GM18520 (cell line): ENCODE measurements around the gene CD79B.
"Not testable (repeated sequence)": the region's sequence is repeated elsewhere in the genome, so short reads cannot be mapped to it uniquely, and the experiment has no call there.

Source experiments
- ATAC-seq: cut with Tn5 transposase; IDR thresholded peaks from one replicate; pipeline ENCODE4 v1.9.1; 2021; ENCODE audit not compliant: unreplicated experiment

Gene CD79B

DNA sequence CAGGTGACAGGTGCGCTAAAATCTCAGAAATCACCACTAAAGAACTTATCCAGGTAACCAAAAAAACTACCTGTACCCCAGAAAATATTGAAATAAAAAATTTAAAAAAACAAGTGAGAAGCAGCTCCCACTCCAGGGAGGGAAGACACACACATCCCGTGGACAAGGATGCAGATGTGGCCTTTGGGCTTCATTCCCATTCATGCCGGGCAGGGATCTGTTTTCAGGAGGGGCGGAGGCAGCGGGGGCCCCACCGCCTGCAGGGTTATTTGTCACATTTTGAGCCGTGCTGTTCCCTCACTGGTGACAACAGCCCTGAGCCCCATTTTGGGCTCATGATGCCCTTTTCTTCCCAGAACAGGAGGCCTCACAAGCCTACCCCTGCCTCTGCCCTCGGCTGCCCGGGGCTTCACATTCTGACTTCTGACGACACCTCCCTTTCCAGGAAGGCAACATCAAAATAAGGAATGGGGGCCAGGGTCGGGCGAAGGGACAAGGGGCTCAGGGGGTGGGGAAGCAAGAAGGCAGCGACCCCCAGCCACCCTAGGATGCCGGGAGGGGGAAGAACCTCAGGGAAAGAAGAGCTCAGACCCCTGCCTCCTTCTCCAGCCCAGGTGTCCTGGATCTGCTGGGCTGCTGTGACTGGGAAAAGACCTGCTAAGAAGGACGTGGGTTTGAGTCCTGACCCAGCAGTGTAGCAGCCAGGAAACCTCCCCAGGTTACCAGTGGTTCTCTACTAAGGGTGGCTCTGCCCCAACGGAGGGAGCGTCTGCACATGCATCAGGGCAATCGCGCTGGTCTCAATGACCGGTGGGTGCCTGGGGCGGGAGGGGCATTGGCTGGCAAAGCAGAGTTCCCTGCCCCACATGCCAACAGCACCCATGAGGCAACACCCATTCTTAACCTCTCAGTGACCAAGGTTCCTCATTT is 2.3 kb upstream of the CD79B start:
- no peak for ATAC-seq

DNA sequence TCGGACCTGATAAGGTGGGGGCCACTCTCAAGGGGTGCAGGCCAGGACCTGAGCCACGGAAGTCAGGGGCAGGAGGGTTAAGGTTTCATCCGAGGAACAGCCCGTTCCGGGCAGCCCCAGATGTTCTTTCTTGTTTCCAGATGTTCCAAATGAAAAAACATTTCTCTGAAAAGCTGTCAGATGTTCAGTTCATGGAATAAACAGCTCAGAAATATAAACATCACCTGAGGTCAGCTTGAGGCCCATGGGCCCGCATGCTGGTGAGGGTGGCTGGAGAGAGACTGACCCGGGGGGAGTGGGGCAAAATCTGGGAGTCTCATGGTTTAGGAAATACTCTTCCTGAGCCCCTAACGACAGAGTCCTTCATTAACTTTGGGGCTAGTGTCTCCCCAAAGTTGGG is 1.5 kb upstream of the CD79B start:
- no peak for ATAC-seq

- ATAC-seq = no peak
These were observed 590 bp upstream of the CD79B start for GRCh38 chr17:63932721-63933120.

DNA sequence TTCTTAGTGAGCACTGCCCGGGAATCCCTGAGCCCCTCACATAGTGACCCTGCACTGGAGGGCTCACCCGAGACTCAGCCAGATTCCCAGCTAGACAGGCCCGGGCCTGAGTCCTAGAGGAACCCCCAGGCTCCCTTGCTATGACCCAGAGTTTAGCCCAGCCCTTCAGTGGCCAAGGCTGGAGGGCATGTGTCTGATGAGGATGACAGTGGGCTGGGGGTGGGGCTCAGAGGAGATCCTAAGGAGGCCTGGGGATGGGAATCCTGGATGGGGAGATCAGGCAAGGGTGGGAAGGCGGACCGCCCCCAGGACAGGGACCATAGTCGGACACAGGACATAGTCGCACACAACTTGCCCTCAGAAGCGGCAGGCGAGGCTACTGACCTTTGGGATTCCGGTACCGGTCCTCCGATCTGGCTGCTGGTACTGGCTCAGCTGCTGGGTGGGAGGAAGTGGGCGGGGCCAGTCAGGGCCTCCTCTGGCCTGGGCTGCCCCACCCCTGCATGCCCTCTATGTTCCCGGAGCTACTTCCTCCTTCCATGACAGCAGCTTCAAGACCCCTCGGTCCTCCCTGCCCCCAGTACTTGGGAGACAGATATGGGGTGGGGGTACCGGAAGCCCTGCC is 1.1 kb downstream of the CD79B start:
- peak; percentile 35 for ATAC-seq

DNA sequence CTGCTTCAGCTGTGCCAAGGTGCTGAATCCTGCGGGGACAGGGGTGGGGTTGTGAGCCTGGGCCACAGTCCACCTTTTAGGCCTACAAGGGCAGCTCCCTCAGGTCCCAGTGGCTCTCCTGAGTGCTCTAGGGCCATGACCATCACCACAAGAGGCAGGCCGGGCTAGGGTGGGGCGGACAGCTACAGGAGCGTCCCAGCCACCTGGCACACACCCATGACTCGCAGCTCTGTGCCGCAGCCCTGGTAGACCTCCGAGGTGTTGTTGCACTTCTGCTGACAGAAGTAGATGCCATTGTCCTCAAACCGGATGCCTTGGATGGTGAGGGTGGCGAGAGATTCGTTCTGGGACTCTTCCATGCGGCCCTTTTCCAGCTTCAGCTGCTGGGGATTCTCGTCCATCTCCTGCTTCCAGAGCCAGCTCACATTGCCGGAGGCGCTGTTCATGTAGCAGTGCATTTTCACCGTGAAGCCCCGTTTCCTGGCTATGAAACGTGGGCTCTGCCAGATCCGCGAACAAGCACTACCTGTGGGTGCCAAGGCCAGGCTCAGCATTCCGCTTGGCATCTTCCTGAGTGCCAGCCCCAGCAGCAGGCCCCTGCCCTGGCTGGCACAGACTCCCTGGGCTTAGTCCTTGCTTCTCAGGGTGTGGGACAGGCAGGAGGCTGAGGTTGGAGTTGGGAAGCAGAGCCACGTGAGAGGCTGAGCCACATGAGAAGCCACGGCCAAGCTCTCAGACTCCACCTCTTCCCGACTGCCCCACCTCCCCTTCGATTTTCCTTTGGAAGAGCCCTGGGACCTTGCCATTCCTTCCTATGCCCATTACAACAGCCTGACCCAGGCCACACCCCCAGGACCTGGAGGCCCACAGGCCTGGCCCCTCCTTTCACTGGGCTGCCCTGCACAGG is 2.0 kb downstream of the CD79B start:
- no peak for ATAC-seq

- ATAC-seq = no peak
These were observed 3.0 kb downstream of the CD79B start for GRCh38 chr17:63928966-63929695.

DNA sequence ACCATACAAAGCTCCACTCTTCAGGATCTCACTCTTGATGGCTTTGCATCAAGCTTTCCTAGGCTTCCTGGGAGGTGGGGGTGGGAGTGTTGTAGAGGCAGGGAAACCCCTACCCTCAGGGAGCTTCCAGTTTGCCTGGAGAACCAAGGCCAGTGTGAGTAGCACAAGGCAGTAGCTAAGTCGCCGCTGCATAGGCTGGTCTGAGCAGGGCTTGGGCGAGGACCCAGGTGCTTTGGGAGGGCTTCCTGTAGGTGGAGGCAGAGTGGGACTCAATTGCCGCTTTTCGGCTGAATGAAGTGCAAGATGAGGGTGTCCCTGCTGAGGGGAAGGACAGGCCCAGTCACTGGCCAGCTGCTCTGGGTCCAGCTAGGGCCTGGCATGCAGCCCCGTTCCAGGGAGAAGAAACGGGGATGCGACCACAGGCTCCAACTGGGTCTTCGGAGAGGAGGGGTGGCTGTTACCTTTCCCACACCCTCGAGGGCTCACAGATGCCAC is 3.9 kb downstream of the CD79B start:
- ATAC-seq = no peak

GRCh38 chr17:63927464-63928171 is 4.5 kb downstream of the CD79B start:
- no peak for ATAC-seq

- ATAC-seq = no peak
These were observed 6.0 kb downstream of the CD79B start for GRCh38 chr17:63926164-63926563.

DNA sequence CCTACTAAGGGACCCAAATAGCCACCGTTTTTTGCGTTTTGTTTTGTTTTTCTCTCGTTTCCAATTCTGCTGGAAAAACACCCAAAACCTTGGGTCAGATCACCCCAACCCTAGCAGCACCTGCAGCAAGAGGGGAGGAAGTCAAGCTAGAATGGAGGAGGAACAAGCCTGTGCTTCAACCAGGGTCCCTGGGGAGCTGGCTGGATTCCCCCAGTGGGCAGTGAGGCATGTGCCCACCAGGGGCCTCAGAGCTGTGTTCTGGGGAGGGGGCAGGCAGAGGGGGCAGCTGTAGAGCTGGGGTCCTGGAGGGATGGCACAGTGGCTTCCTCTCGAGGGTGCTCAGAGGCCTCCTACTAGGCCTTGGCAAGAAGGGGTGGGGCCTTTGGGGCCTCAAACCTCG is 6.5 kb downstream of the CD79B start:
- ATAC-seq = no peak

DNA sequence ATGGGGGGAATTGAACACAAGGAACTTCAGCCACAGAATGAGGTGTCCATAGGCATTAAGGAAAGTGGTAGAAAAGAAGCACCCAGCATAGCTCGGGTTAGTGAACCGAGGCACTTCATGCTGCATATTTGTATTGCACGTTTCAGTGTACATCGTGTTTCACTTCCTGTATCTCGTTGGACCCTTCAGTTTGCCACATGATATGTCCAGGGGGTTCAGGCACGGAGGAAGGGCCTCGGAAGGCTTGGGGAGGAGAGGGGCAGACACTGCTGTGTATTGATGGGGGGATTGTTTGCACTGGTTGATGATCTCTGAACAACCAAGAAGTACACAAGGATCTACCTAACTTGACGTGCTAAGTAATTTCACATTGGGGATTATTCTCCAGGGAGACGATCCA is 9.7 kb downstream of the CD79B start:
- ATAC-seq = not testable (repeated sequence)

DNA sequence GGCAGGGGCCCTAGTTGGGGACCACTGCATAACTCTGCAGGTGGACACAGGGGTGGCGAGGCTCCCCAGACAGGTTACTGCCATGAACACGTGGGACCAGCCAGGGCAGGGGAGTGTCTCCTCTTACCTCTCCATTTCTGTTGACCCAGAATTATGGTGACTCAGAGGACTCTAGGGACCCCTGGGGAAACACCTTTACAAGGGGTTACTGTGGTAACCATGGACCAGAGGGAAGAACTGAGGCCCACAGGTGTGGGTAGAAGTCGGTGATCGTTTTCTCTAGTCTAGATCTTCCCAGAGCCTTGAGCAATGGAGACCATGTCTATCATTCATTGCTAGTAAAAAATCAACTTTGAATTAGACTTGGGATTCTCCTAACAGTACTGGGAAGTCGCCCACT is 11.4 kb downstream of the CD79B start:
- not testable (repeated sequence) for ATAC-seq

DNA sequence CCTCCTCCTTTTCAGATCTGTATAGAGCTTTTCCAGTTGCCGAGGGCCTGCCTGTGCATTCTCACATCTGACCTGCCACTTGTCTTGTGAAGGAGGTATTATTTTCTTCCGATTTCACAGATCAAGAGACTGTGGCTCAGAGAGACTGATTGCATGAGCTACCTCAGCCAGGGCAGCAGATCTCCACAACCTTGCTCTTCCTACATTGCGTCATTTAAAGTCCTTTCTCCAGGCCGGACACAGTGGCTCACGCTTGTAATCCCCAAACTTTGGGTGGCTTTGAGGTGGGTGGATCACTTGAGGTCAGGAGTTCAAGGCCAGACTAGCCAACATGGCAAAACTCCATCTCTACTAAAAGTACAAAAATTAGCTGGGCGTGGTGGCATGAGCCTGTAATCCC is 12.1 kb downstream of the CD79B start:
- not testable (repeated sequence) for ATAC-seq

DNA sequence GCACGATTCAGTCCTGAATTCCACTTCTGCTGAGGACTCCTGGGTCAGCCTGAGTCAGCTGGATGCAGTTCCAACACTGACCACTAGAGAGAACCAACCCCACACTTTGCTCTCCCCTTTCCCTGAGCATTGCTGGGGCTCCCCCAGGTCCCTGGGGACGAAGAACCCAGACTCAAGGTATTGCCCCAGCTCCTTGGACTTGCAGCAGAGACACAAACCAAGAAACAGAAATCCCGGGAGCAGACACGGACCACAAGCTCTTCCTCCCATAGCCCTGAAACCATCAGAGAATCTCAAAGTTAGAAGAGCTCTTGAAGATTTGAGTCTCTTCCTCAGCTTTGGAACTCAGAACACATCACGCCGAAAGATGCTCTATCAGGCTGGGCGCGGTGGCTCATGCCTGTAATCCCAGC is 12.8 kb downstream of the CD79B start:
- no peak for ATAC-seq

GRCh38 chr17:63918789-63919305 is 13.3 kb downstream of the CD79B start, which contains the start of gene GH1:
GH1 (minus strand) TSS chr17:63918839; CDS start chr17:63918776, 63 bp downstream.
- not testable (repeated sequence) for ATAC-seq

DNA sequence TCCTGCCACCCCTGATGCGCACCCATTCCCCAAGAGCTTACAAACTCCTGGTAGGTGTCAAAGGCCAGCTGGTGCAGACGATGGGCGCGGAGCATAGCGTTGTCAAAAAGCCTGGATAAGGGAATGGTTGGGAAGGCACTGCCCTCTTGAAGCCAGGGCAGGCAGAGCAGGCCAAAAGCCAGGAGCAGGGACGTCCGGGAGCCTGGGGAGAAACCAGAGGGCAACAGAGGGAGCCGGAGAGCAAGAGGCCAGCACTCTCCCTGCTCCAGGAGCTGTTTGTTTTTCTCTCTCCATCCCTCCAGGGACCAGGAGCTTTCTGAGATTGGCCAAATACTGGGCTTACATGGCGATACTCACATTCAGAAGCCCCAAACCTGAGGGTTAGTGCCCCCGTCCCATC is 13.8 kb downstream of the CD79B start:
- ATAC-seq = no peak

GRCh38 chr17:63917646-63918045 is 14.5 kb downstream of the CD79B start:
- no peak for ATAC-seq

DNA sequence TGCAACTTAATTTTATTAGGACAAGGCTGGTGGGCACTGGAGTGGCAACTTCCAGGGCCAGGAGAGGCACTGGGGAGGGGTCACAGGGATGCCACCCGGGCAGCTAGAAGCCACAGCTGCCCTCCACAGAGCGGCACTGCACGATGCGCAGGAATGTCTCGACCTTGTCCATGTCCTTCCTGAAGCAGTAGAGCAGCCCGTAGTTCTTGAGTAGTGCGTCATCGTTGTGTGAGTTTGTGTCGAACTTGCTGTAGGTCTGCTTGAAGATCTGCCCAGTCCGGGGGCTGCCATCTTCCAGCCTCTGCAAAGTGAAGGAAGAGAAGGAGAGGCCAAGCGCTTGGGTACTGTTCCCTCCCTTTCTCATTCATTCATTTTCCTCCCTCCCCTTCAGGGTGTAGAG is 14.9 kb downstream of the CD79B start:
- not testable (repeated sequence) for ATAC-seq

GRCh38 chr17:63916566-63917185 is 15.5 kb downstream of the CD79B start:
- ATAC-seq = no peak
